ENCODE measurements around the gene CENPO. TPM values are rescaled to one million over a fixed set of nuclear protein-coding genes. Genes with fewer than 3 reads are reported as not detected.

CENPO gene
- total RNA-seq, 4 donors from 2014 or later: 6.0 to 13.8 (median 9.6) TPM

- WGBS, 2 donors (ENCODE audit: low coverage in 1 of 2): 93% methylated on average over 11 of the region's 13 CpGs; no CpG with 5 or more reads in 1 of the 2 donors
- H3K4me1 ChIP-seq: peaks cover 0 to 14% (median 6%) of the 10 kb centered on the region in 4 donors
- in situ Hi-C loops (cut with MboI; ENCODE audit: low pct_ligation_motif_present in 1 of 4, low pct_unique_long_range_greater_than_20kb in 1 of 4, low sequenced_read_pairs in 3 of 4) (no loop called here), intact Hi-C loops (cut with DNase I; ENCODE audit: low total_unique reads) (no loop called here)
- H3K27me3 ChIP-seq: no peaks in the 10 kb centered on the region
- H3K36me3 ChIP-seq: no peaks in the 10 kb centered on the region
- no peak for DNase-seq
- no peaks in the 10 kb centered on the region for H3K9me3 ChIP-seq
- TF ChIP-seq POLR2A (IDR thresholded peaks at IDR 0.05): no peak
- no peak for TF ChIP-seq CTCF (IDR thresholded peaks at IDR 0.05)
- TF ChIP-seq POLR2AphosphoS5 (IDR thresholded peaks at IDR 0.05): no peak
- TF ChIP-seq EP300 (IDR thresholded peaks at IDR 0.05; ENCODE audit: low read depth): no peak
- H3K4me3 ChIP-seq: no peak overlapping the region
- H3K27ac ChIP-seq: peak overlapping the region in 1 of 4 donors; percentile 4
Observed at GRCh38 chr2:24852026-24852425, 58.8 kb downstream of the CENPO start.

GRCh38 chr2:24852431-24853020 is 59.3 kb downstream of the CENPO start:
- no peak overlapping the region for H3K4me3 ChIP-seq
- WGBS, 2 donors (ENCODE audit: low coverage in 1 of 2): 92% methylated on average over 12 of the region's 23 CpGs; no CpG with 5 or more reads in 1 of the 2 donors
- peaks cover 0 to 14% (median 6%) of the 10 kb centered on the region in 4 donors for H3K4me1 ChIP-seq
- H3K27ac ChIP-seq: peak overlapping the region in 1 of 4 donors; percentile 4
- H3K27me3 ChIP-seq: no peaks in the 10 kb centered on the region
- in situ Hi-C loops (cut with MboI; ENCODE audit: low pct_ligation_motif_present in 1 of 4, low pct_unique_long_range_greater_than_20kb in 1 of 4, low sequenced_read_pairs in 3 of 4) (no loop called here), intact Hi-C loops (cut with DNase I; ENCODE audit: low total_unique reads) (no loop called here)
- H3K36me3 ChIP-seq: no peaks in the 10 kb centered on the region
- DNase-seq: no peak
- TF ChIP-seq EP300 (IDR thresholded peaks at IDR 0.05; ENCODE audit: low read depth) (no peak), CTCF (IDR thresholded peaks at IDR 0.05) (no peak), POLR2AphosphoS5 (IDR thresholded peaks at IDR 0.05) (no peak), POLR2A (IDR thresholded peaks at IDR 0.05) (no peak)
- no peaks in the 10 kb centered on the region for H3K9me3 ChIP-seq

- H3K27ac ChIP-seq: no peak overlapping the region
- TF ChIP-seq EP300 (IDR thresholded peaks at IDR 0.05; ENCODE audit: low read depth) (no peak), POLR2A (IDR thresholded peaks at IDR 0.05) (no peak), POLR2AphosphoS5 (IDR thresholded peaks at IDR 0.05) (no peak), CTCF (IDR thresholded peaks at IDR 0.05) (no peak)
- in situ Hi-C loops (cut with MboI; ENCODE audit: low pct_ligation_motif_present in 1 of 4, low pct_unique_long_range_greater_than_20kb in 1 of 4, low sequenced_read_pairs in 3 of 4): no loop called here
- intact Hi-C loops (cut with DNase I; ENCODE audit: low total_unique reads): no loop called here
- H3K27me3 ChIP-seq: no peaks in the 10 kb centered on the region
- H3K4me1 ChIP-seq: peaks cover 0 to 14% (median 6%) of the 10 kb centered on the region in 4 donors
- H3K4me3 ChIP-seq: no peak overlapping the region
- no peak for DNase-seq
- H3K36me3 ChIP-seq: no peaks in the 10 kb centered on the region
- 86% methylated on average over 9 of the region's 9 CpGs; no CpG with 5 or more reads in 1 of the 2 donors for WGBS, 2 donors (ENCODE audit: low coverage in 1 of 2)
- no peaks in the 10 kb centered on the region for H3K9me3 ChIP-seq
Observed at GRCh38 chr2:24853046-24853445, 59.8 kb downstream of the CENPO start.

- H3K4me1 ChIP-seq: peaks cover 0 to 14% (median 6%) of the 10 kb centered on the region in 4 donors
- no peaks in the 10 kb centered on the region for H3K36me3 ChIP-seq
- H3K27ac ChIP-seq: peak overlapping the region in 2 of 4 donors; percentile 36 to 39
- intact Hi-C loops (cut with DNase I; ENCODE audit: low total_unique reads): no loop called here
- H3K4me3 ChIP-seq: no peak overlapping the region
- no peak for DNase-seq
- no peaks in the 10 kb centered on the region for H3K27me3 ChIP-seq
- no peaks in the 10 kb centered on the region for H3K9me3 ChIP-seq
- in situ Hi-C loops (cut with MboI; ENCODE audit: low pct_ligation_motif_present in 1 of 4, low pct_unique_long_range_greater_than_20kb in 1 of 4, low sequenced_read_pairs in 3 of 4): no loop called here
- no peak for TF ChIP-seq POLR2AphosphoS5 (IDR thresholded peaks at IDR 0.05)
- no peak for TF ChIP-seq EP300 (IDR thresholded peaks at IDR 0.05; ENCODE audit: low read depth)
- TF ChIP-seq POLR2A (IDR thresholded peaks at IDR 0.05): no peak
- no peak for TF ChIP-seq CTCF (IDR thresholded peaks at IDR 0.05)
- WGBS, 2 donors (ENCODE audit: low coverage in 1 of 2): 95% methylated on average over 3 of the region's 3 CpGs; no CpG with 5 or more reads in 1 of the 2 donors
Observed at GRCh38 chr2:24853996-24854395, 60.8 kb downstream of the CENPO start.

Measured in transverse colon (tissue), 4 donors.